OCI-LY7 (cell line): Measurements from ENCODE around the gene SPIC.

Experiments used
- EZH2phosphoT487 ChIP-seq: fragments of 200-600 bp; sonication (generic); IDR thresholded peaks from 2 replicates; pipeline ENCODE4 v1.6.1; 2018; ENCODE audit warnings: low read depth, borderline replicate concordance, mild to moderate bottlenecking, mixed run types, antibody characterized with exemption, low read length, moderate library complexity, mixed read lengths
- TF ChIP-seq, protein P1 (sequence below): fragments of 200-600 bp; sonication (generic); conservative IDR thresholded peaks from 2 replicates; pipeline ENCODE4 v1.5.1; 2014; ENCODE audit warnings: mild to moderate bottlenecking, antibody characterized with exemption, low read length, moderate library complexity, mixed read lengths

DNA sequence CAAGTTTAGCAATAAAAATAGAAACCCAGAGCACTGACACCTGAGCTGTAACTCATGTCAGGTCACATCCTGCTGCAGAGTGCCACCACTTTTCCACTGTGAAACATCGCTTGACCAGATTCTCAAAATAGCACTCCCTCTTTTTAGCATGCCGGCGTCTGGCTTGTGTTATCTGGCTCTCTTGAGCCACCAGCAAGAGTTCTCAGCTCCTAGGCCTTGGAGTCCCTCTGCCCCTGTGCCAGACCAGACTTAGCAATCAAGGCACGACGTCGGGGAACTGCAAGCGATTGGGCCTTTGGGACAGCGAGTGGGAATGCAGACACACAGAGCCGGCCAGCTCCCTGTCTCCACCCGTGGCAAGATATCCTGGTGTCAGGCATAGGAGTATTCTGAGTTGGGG is 52.5 kb downstream of the SPIC start:
- TF ChIP-seq, protein P1, sequence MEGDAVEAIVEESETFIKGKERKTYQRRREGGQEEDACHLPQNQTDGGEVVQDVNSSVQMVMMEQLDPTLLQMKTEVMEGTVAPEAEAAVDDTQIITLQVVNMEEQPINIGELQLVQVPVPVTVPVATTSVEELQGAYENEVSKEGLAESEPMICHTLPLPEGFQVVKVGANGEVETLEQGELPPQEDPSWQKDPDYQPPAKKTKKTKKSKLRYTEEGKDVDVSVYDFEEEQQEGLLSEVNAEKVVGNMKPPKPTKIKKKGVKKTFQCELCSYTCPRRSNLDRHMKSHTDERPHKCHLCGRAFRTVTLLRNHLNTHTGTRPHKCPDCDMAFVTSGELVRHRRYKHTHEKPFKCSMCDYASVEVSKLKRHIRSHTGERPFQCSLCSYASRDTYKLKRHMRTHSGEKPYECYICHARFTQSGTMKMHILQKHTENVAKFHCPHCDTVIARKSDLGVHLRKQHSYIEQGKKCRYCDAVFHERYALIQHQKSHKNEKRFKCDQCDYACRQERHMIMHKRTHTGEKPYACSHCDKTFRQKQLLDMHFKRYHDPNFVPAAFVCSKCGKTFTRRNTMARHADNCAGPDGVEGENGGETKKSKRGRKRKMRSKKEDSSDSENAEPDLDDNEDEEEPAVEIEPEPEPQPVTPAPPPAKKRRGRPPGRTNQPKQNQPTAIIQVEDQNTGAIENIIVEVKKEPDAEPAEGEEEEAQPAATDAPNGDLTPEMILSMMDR = no peak
- TF ChIP-seq EZH2phosphoT487 = no peak
